ENCODE data around the gene JADE3.

Gene JADE3

DNA sequence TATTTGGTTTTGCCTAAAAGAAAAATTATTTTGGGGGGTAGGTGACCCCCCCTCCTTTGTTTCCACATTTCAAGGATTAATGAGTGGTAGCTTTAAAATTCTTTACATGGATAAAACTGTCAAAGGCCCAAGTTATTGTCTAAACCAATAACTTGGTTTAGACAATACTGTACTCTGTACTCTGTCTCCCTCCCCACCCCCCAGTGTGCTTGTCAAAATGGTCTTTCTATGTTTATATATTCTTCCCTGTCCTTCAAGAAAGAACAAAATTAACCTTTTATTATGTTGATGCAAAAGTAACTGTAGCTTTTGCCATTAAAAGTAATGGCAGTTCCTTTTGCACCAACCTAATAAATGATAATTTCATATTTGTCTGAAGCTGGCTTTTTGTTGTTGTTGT is 156.5 kb downstream of the JADE3 start:
- Histone ChIP-seq H3K4me1 (ENCODE audit: low read length) (no peaks in the 10 kb centered on the region), H3K79me2 (ENCODE audit: low read length) (no peaks in the 10 kb centered on the region), H3K36me3 (replicated peaks; ENCODE audit: insufficient read depth, low read length) (no peaks in the 10 kb centered on the region), H3K27ac (ENCODE audit: low read length) (no peak overlapping the region), H3K4me2 (ENCODE audit: low read depth, low read length) (no peak overlapping the region), H3K9ac (ENCODE audit: low read length) (no peak overlapping the region), H3K9me2 (replicated peaks; ENCODE audit: insufficient read depth, low read length) (no peaks in the 10 kb centered on the region), H3K27me3 (replicated peaks; ENCODE audit: insufficient read depth, low read length) (no peaks in the 10 kb centered on the region), H3K9me3 (replicated peaks; ENCODE audit: insufficient read depth, low read length) (no peaks in the 10 kb centered on the region), H4K20me1 (ENCODE audit: insufficient read depth, low read length) (no peaks in the 10 kb centered on the region), H2AFZ (ENCODE audit: low read length) (no peak overlapping the region), H3K4me3 (ENCODE audit: low read length) (no peak overlapping the region), H3F3A (ENCODE audit: insufficient read depth, low read length) (no peaks in the 10 kb centered on the region)
- no peak for DNase-seq
- TF ChIP-seq EZH2phosphoT487 (IDR thresholded peaks at IDR 0.05; ENCODE audit: low read length) (no peak), EZH2 (optimal IDR thresholded peaks at IDR 0.05; ENCODE audit: low read depth, low read length) (no peak)
- TF ChIP-seq, protein P1, sequence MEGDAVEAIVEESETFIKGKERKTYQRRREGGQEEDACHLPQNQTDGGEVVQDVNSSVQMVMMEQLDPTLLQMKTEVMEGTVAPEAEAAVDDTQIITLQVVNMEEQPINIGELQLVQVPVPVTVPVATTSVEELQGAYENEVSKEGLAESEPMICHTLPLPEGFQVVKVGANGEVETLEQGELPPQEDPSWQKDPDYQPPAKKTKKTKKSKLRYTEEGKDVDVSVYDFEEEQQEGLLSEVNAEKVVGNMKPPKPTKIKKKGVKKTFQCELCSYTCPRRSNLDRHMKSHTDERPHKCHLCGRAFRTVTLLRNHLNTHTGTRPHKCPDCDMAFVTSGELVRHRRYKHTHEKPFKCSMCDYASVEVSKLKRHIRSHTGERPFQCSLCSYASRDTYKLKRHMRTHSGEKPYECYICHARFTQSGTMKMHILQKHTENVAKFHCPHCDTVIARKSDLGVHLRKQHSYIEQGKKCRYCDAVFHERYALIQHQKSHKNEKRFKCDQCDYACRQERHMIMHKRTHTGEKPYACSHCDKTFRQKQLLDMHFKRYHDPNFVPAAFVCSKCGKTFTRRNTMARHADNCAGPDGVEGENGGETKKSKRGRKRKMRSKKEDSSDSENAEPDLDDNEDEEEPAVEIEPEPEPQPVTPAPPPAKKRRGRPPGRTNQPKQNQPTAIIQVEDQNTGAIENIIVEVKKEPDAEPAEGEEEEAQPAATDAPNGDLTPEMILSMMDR (IDR thresholded peaks at IDR 0.05; ENCODE audit: low read length): no peak

DNA sequence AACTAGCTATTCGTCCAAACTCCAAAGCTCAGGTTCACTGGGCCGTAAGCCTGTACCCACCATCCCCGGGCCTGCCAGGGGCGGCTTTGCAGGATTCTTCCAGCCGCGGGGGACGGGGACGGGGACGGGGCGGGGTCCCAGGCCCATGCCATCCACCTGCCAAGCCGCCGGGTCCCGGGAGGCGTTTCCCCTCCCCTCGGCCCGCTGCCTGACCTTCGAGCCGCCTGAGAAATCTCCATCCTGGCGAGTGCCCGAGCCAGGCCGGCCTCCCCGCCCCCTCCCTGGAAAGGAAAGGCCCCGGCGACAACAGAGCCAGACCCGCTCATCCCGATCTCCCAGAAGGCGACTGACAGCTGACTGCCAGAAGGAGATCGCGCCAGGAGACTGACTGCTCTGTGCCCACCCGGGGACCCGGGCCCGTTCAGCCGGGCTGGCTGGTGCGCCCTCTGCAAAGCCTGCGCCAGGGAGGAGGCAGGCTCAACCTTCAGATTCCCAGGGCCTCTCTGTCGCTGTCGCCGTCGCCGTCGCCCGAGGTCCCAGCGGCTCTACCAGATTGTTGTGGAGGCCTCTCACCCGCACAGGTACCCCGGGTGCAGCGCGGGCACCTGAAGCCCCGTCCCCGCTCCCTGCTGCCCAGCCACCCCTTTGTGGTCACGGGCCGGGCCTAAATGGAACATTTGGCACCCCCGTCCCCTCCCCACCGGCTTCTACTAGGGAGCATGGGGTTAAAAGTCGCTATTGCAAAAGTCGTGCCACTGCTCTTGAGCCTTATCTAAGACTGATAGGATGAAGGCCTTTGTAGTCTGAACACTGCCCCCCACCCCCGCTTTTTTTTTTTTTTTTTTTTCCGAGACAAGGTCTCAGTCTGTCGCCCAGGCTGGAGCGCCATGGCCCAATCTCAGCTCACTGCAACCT is 166.2 kb downstream of the JADE3 start, which contains the start of gene RGN:
TSS of gene RGN (plus strand) at position 315 of the 915 bp plus-strand sequence. CDS start 2,702 bp downstream, outside the sequence.
- Histone ChIP-seq H3K36me3 (replicated peaks; ENCODE audit: insufficient read depth, low read length) (no peaks in the 10 kb centered on the region), H3K4me3 (ENCODE audit: low read length) (no peak within 1 kb of the TSS), H3F3A (ENCODE audit: insufficient read depth, low read length) (no peaks in the 10 kb centered on the region), H3K9me3 (replicated peaks; ENCODE audit: insufficient read depth, low read length) (no peaks in the 10 kb centered on the region), H4K20me1 (ENCODE audit: insufficient read depth, low read length) (no peaks in the 10 kb centered on the region), H3K4me1 (ENCODE audit: low read length) (no peaks in the 10 kb centered on the region), H2AFZ (ENCODE audit: low read length) (no peak within 1 kb of the TSS), H3K79me2 (ENCODE audit: low read length) (no peaks in the 10 kb centered on the region), H3K9me2 (replicated peaks; ENCODE audit: insufficient read depth, low read length) (no peaks in the 10 kb centered on the region), H3K4me2 (ENCODE audit: low read depth, low read length) (no peak within 1 kb of the TSS), H3K9ac (ENCODE audit: low read length) (no peak within 1 kb of the TSS), H3K27ac (ENCODE audit: low read length) (no peak within 1 kb of the TSS), H3K27me3 (replicated peaks; ENCODE audit: insufficient read depth, low read length) (no peaks in the 10 kb centered on the region)
- no peak for DNase-seq
- no peak for TF ChIP-seq EZH2phosphoT487 (IDR thresholded peaks at IDR 0.05; ENCODE audit: low read length)
- TF ChIP-seq EZH2 (optimal IDR thresholded peaks at IDR 0.05; ENCODE audit: low read depth, low read length): no peak
- TF ChIP-seq, protein P1 (IDR thresholded peaks at IDR 0.05; ENCODE audit: low read length): no peak

DNA sequence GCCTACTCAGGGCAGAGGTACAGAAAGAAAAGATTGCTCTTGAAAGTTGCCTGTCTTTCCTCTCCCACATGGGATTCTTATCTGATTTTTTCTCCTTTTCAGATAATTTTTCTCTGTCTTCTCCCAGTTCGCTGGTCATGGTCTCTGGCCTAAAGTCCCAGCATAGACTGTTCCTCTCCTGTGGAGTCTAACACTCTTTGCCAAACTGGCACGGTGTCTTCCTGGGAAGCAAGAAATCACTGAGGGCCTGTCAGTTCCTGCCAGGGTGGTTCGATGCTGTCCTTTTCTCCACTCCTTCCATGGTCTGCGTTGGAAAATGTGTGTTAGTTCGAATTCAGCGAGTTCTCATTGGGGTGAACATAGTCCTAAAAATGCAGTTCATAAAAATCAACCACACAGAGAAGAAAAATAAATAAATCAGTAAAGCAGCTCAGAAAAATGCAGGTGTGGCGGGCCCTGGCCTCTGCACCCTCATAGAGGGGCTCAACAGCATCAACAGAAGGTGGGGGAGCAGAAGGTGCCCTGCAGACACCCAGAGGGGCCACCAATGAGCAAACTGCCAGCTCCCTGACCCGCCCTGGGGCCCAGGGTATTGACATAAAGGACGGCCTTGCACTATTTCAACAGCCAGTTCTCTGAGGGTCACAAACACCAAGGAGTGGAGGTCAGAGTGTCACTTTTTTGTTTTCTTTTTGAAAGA is 168.1 kb downstream of the JADE3 start:
- DNase-seq: no peak

More for the DNA sequence above, 168.1 kb downstream of the JADE3 start:
- Histone ChIP-seq H3K9me2 (replicated peaks; ENCODE audit: insufficient read depth, low read length) (no peaks in the 10 kb centered on the region), H3K9me3 (replicated peaks; ENCODE audit: insufficient read depth, low read length) (no peaks in the 10 kb centered on the region), H3K4me2 (ENCODE audit: low read depth, low read length) (no peak overlapping the region), H3K4me1 (ENCODE audit: low read length) (no peaks in the 10 kb centered on the region), H3K36me3 (replicated peaks; ENCODE audit: insufficient read depth, low read length) (no peaks in the 10 kb centered on the region), H3K4me3 (ENCODE audit: low read length) (no peak overlapping the region), H3F3A (ENCODE audit: insufficient read depth, low read length) (no peaks in the 10 kb centered on the region), H3K27ac (ENCODE audit: low read length) (no peak overlapping the region), H2AFZ (ENCODE audit: low read length) (no peak overlapping the region), H3K27me3 (replicated peaks; ENCODE audit: insufficient read depth, low read length) (no peaks in the 10 kb centered on the region), H4K20me1 (ENCODE audit: insufficient read depth, low read length) (no peaks in the 10 kb centered on the region), H3K79me2 (ENCODE audit: low read length) (no peaks in the 10 kb centered on the region), H3K9ac (ENCODE audit: low read length) (no peak overlapping the region)
- TF ChIP-seq, protein P1 (IDR thresholded peaks at IDR 0.05; ENCODE audit: low read length): no peak
- TF ChIP-seq EZH2phosphoT487 (IDR thresholded peaks at IDR 0.05; ENCODE audit: low read length) (no peak), EZH2 (optimal IDR thresholded peaks at IDR 0.05; ENCODE audit: low read depth, low read length) (no peak)

Data from MM.1S (cell line).